K562 (cell line): ENCODE data around the gene LZTR1. TPM values are rescaled to one million over a fixed set of nuclear protein-coding genes. Genes with fewer than 3 reads are reported as not detected.

Source experiments
- EWSR1 ChIP-seq: fragments of 450-650 bp; IDR thresholded peaks from 2 replicates; pipeline ENCODE4 v1.6.1; 2018; ENCODE audit warnings: borderline replicate concordance, mild to moderate bottlenecking, low read depth, moderate library complexity; ENCODE audit not compliant: partially characterized antibody
- FOXA3 ChIP-seq, 2 experiments: fragments of 450-650 bp in 1 of 2; sonication (generic) in 1 of 2; formaldehyde crosslinking; IDR thresholded peaks in 1 of 2; conservative IDR thresholded peaks in 1 of 2; 2 replicates each; pipeline versions ENCODE4 v1.4.0 to v1.8.0; 2020 to 2022; ENCODE audit warnings: mild to moderate bottlenecking in 2 of 2, missing genetic modification reagents in 1 of 2
- HMG20B ChIP-seq: fragments of 250-450 bp; sonication (Bioruptor Pico); IDR thresholded peaks from 2 replicates; pipeline ENCODE4 v1.5.0; 2021; ENCODE audit warnings: mild to moderate bottlenecking
- HNRNPK ChIP-seq: fragments of 200-400 bp; formaldehyde crosslinking; IDR thresholded peaks from one replicate; pipeline ENCODE4 v1.6.1; 2018; ENCODE audit warnings: mild to moderate bottlenecking, low read depth, low read length; ENCODE audit not compliant: poor library complexity, severe bottlenecking
- KAT2B ChIP-seq: IDR thresholded peaks from one replicate; pipeline ENCODE4 v1.6.1; 2012; ENCODE audit warnings: low read depth, mild to moderate bottlenecking, control low read depth, inconsistent platforms, low read length, moderate library complexity
- KDM2B ChIP-seq: fragments of 250-450 bp; sonication (Bioruptor Pico); IDR thresholded peaks from 2 replicates; pipeline ENCODE4 v1.8.0; 2021; ENCODE audit warnings: mild to moderate bottlenecking, moderate library complexity
- KLF13 ChIP-seq: fragments of 450-650 bp; IDR thresholded peaks from 2 replicates; pipeline ENCODE4 v1.6.1; 2016; ENCODE audit warnings: missing genetic modification characterization, low read depth, mild to moderate bottlenecking, missing compliant biosample characterization, moderate library complexity, borderline replicate concordance
- PHTF2 ChIP-seq: fragments of 250-450 bp; sonication (Bioruptor Pico); IDR thresholded peaks from 2 replicates; pipeline ENCODE4 v1.5.0; 2021; ENCODE audit warnings: mild to moderate bottlenecking
- RBM34 ChIP-seq: fragments of 200-400 bp; formaldehyde crosslinking; IDR thresholded peaks from 2 replicates; pipeline ENCODE4 v1.6.1; 2018; ENCODE audit warnings: low read length, borderline replicate concordance; ENCODE audit not compliant: insufficient read depth
- RHOXF2B ChIP-seq: fragments of 250-450 bp; sonication (Bioruptor Pico); conservative IDR thresholded peaks from 2 replicates; pipeline ENCODE4 v1.5.1; 2021
- RNF2 ChIP-seq: sonication (generic); IDR thresholded peaks from 2 replicates; pipeline ENCODE4 v1.6.1; 2016
- SMARCB1 ChIP-seq: IDR thresholded peaks from 2 replicates; pipeline ENCODE4 v1.6.1; 2011; ENCODE audit warnings: improper control_type of control experiment, low read depth; ENCODE audit not compliant: insufficient read length
- TEAD4 ChIP-seq, 2 experiments: sonication (generic) in 1 of 2; formaldehyde crosslinking in 1 of 2; IDR thresholded peaks; 2 replicates each; pipeline versions ENCODE4 v1.6.1 to v1.8.0; 2012 to 2022; ENCODE audit warnings: borderline replicate concordance in 1 of 2, inconsistent platforms in 1 of 2, low read length in 1 of 2, mild to moderate bottlenecking in 1 of 2, missing genetic modification reagents in 1 of 2
- WHSC1 ChIP-seq: IDR thresholded peaks from one replicate; pipeline ENCODE4 v1.6.1; 2012; ENCODE audit warnings: low read length, control low read depth, inconsistent platforms
- XRCC5 ChIP-seq: fragments of 200-400 bp; formaldehyde crosslinking; IDR thresholded peaks from 2 replicates; pipeline ENCODE4 v1.6.1; 2017; ENCODE audit warnings: low read depth, mild to moderate bottlenecking, low read length
- ZBED1 ChIP-seq: IDR thresholded peaks from 2 replicates; pipeline ENCODE4 v1.6.1; 2014
- ZNF165 ChIP-seq: fragments of 250-450 bp; sonication (Bioruptor Pico); IDR thresholded peaks from 2 replicates; pipeline ENCODE4 v1.4.0; 2020; ENCODE audit warnings: borderline replicate concordance
- ZNF589 ChIP-seq: fragments of 200-800 bp; sonication (Bioruptor generic); IDR thresholded peaks from 2 replicates; pipeline ENCODE4 v1.6.1; 2016; ENCODE audit warnings: low read depth, missing genetic modification characterization, missing compliant biosample characterization
- polyA plus RNA-seq, 8 experiments: library from polyadenylated mRNA; depleted of rRNA in 4 of 8; stranded (reverse) in 5 of 8; unstranded in 3 of 8; fragments of >200 nt; fragmentation: Nextera tagmentation in 2 of 8; fragmentation: Illumina TruSeq in 1 of 8; extraction: Ambion mirVana in 2 of 8; extraction: Trizol in 1 of 8; gene quantifications; 2 replicates each; pipeline versions ENCODE4 v1.2.1 to v1.2.3, GENCODE V29; 2011 to 2014; ENCODE audit warnings: inconsistent platforms in 1 of 8, missing spikeins in 1 of 8
- total RNA-seq, 7 experiments: library from RNA; depleted of rRNA in 6 of 7; stranded (reverse); fragments of >200 nt in 6 of 7; fragmentation: Illumina TruSeq in 2 of 7; extraction: Trizol in 2 of 7; gene quantifications; 2 replicates each; pipeline versions ENCODE4 v1.2.1 to v1.2.3, GENCODE V29; 2011 to 2021; ENCODE audit warnings: low replicate concordance in 1 of 7
- TF ChIP-seq, protein P1 (sequence below): IDR thresholded peaks from 2 replicates; pipeline ENCODE4 v1.6.1; 2012; ENCODE audit warnings: low read depth, low read length, improper control_type of control experiment, borderline replicate concordance
- TF ChIP-seq, protein P2 (sequence below): fragments of 450-650 bp; formaldehyde crosslinking; IDR thresholded peaks from 2 replicates; pipeline ENCODE4 v1.4.0; 2020; ENCODE audit warnings: mild to moderate bottlenecking, moderate library complexity
- TF ChIP-seq, protein P3 (sequence below): sonication (generic); formaldehyde crosslinking; IDR thresholded peaks from 2 replicates; pipeline ENCODE4 v1.9.0; 2022; ENCODE audit warnings: mild to moderate bottlenecking, missing genetic modification reagents
- TF ChIP-seq, protein P4 (sequence below), 2 experiments: fragments of 250-450 bp in 1 of 2; fragments of 450-650 bp in 1 of 2; sonication (Bioruptor Pico) in 1 of 2; IDR thresholded peaks; 2 replicates each; pipeline versions ENCODE4 v1.6.1 to v1.8.0; 2016 to 2021; ENCODE audit warnings: mild to moderate bottlenecking in 2 of 2, moderate library complexity in 2 of 2, missing compliant biosample characterization in 1 of 2, missing genetic modification characterization in 1 of 2
- TF ChIP-seq, protein P5 (sequence below): fragments of 450-650 bp; formaldehyde crosslinking; IDR thresholded peaks from 2 replicates; pipeline ENCODE4 v1.4.0; 2022; ENCODE audit warnings: missing genetic modification characterization

The LZTR1 gene
- total and polyA plus RNA-seq, 9 of the 15 experiments (the other 6 are each of a cell fraction or from before 2014, with no cell fraction given), result 2.2 to 135 (median 63.0) TPM

DNA sequence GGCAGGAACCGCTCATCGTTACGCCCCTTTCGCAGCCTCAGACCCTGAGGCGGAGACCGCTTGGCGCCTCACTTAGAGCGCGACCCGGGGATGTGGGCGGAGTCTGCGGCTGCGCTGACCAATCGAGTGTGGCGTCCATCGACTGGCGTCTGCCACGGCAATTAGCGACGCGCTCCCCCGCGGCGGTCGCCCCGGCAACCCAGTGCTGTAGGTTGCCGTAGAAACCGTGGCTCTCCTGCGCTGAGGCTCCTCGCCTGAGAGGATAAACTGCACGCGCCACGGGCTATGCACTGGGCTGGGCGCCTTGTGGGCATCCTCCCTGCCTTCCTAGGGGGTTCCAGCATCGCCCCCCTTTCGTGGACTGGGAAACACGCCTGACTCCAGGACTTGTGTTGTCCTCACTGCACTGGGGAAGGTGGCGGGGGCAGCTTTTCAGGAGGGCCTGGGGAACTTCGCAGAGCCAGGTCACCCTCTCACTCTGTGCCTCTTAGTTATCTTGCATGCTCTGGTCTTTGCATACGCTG lies 32.2 kb downstream of the LZTR1 start (continued):
- TF ChIP-seq TEAD4 (IDR thresholded peaks at IDR 0.05; ENCODE audit: low read length), result 0 out of 2 replicates have a peak, but pooled peaks have one; percentile 7
- no peak for TF ChIP-seq TEAD4 (CRISPR knock-in tag; IDR thresholded peaks at IDR 0.05; ENCODE audit: borderline replicate concordance)
- no peak for TF ChIP-seq RBM34
- TF ChIP-seq FOXA3 (CRISPR knock-in tag; conservative IDR thresholded peaks at IDR 0.05 in 1 of 2, IDR thresholded peaks at IDR 0.05 in 1 of 2), result no peak
- TF ChIP-seq ZBED1, result no peak
- TF ChIP-seq ZNF589 (CRISPR knock-in tag), result no peak
- peak; percentile 95 for TF ChIP-seq KLF13 (tag)
- TF ChIP-seq, protein P1, sequence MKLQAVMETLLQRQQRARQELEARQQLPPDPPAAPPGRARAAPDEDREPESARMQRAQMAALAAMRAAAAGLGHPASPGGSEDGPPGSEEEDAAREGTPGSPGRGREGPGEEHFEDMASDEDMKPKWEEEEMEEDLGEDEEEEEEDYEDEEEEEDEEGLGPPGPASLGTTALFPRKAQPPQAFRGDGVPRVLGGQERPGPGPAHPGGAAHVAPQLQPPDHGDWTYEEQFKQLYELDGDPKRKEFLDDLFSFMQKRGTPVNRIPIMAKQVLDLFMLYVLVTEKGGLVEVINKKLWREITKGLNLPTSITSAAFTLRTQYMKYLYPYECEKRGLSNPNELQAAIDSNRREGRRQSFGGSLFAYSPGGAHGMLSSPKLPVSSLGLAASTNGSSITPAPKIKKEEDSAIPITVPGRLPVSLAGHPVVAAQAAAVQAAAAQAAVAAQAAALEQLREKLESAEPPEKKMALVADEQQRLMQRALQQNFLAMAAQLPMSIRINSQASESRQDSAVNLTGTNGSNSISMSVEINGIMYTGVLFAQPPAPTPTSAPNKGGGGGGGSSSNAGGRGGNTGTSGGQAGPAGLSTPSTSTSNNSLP, result no peak
- TF ChIP-seq, protein P2, sequence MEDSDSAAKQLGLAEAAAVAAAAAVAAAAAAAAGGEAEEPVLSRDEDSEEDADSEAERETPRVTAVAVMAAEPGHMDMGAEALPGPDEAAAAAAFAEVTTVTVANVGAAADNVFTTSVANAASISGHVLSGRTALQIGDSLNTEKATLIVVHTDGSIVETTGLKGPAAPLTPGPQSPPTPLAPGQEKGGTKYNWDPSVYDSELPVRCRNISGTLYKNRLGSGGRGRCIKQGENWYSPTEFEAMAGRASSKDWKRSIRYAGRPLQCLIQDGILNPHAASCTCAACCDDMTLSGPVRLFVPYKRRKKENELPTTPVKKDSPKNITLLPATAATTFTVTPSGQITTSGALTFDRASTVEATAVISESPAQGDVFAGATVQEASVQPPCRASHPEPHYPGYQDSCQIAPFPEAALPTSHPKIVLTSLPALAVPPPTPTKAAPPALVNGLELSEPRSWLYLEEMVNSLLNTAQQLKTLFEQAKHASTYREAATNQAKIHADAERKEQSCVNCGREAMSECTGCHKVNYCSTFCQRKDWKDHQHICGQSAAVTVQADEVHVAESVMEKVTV (CRISPR knock-in tag), result no peak
- peak; percentile 5 for TF ChIP-seq SMARCB1
- TF ChIP-seq RHOXF2B, result peak; percentile 77; the same call in 1 of the 2 replicates
- no peak for TF ChIP-seq HNRNPK
- no peak for TF ChIP-seq PHTF2
- TF ChIP-seq, protein P3, sequence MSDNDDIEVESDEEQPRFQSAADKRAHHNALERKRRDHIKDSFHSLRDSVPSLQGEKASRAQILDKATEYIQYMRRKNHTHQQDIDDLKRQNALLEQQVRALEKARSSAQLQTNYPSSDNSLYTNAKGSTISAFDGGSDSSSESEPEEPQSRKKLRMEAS (CRISPR knock-in tag), result no peak
- TF ChIP-seq KDM2B (CRISPR knock-in tag), result peak; percentile 97
- TF ChIP-seq, protein P4, sequence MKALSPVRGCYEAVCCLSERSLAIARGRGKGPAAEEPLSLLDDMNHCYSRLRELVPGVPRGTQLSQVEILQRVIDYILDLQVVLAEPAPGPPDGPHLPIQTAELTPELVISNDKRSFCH (CRISPR knock-in tag; IDR thresholded peaks at IDR 0.05), result no peak
- TF ChIP-seq, protein P4 (tag; IDR thresholded peaks at IDR 0.05), result peak; percentile 95; the same call in 1 of the 2 replicates
- TF ChIP-seq XRCC5, result no peak
- TF ChIP-seq, protein P5, sequence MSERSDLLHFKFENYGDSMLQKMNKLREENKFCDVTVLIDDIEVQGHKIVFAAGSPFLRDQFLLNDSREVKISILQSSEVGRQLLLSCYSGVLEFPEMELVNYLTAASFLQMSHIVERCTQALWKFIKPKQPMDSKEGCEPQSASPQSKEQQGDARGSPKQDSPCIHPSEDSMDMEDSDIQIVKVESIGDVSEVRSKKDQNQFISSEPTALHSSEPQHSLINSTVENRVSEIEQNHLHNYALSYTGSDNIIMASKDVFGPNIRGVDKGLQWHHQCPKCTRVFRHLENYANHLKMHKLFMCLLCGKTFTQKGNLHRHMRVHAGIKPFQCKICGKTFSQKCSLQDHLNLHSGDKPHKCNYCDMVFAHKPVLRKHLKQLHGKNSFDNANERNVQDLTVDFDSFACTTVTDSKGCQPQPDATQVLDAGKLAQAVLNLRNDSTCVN (CRISPR knock-in tag), result no peak
- peak; percentile 87; the same call in 1 of the 2 replicates for TF ChIP-seq ZNF165 (CRISPR knock-in tag)
- TF ChIP-seq RNF2, result no peak
- TF ChIP-seq KAT2B, result no peak
- TF ChIP-seq HMG20B (CRISPR knock-in tag), result no peak
- TF ChIP-seq EWSR1, result no peak
- peak; percentile 90 for TF ChIP-seq WHSC1
